ENCODE measurements around the gene ADD2. TPM values are rescaled to one million over a fixed set of nuclear protein-coding genes. Genes with fewer than 3 reads are reported as not detected.

The ADD2 gene
- total and polyA plus RNA-seq, 2 donors (not counting 1 experiment from before 2014, with no cell fraction given) = 15.9 to 21.7 TPM

DNA sequence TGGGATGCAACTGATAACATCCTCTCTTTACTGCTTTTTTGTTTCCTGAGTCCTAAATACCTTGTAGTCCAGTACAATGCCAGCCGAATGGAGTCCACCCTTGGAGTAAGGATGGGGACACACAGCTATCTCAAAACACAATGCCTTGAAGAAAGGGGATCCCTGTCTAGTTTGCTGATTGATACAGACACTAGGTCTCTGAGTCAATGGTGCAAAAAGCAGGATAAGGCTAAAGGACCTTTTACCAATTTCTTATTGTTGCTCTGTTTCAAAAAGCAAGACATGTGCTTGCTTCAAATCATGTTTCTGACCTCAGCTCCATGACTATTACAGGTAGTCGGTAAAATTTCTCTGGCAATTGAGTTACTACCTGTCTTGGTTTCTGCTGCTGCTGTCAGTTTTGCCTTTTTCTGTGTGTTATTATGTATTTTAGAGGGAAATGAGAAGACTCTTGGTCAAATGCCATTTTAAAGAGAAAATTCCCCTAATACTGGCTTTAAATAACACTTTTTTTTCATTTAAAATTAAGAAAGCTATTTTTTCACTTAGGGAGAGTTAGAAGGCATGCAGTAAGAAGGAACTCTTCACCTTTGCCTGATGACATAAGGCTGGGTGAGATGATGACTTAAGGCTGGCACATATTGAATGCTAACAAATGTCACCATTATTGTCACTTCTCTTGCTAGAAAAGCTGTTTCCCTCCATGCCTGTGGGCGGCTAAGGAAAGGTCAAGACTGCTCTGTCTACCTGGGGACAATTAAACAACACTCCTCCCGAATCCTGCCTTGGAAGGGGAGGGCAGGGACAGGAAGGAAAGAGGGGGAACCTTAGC, 27.4 kb upstream of the ADD2 start:
- Mint-ChIP-seq H3K4me3 (no peak overlapping the region), H3K9me3 (ENCODE audit: insufficient read depth) (no peaks in the 10 kb centered on the region), H3K27me3 (peaks cover 50% of the 10 kb centered on the region), H3K27ac (no peak overlapping the region), H3K4me1 (peaks cover 2% of the 10 kb centered on the region)
- Histone ChIP-seq H3K9ac (ENCODE audit: low read length) (no peak overlapping the region), H3K4me1 (ENCODE audit: control insufficient read depth in 2 of 2, insufficient read depth in 2 of 2, low read length in 2 of 2) (peaks cover 0 to 4% of the 10 kb centered on the region in 2 donors), H3K27me3 (replicated peaks in 1 of 4; ENCODE audit: control extremely low read depth in 1 of 4, control insufficient read depth in 3 of 4, insufficient read depth in 4 of 4, low read length in 3 of 4) (peaks cover 0 to 36% (median 7%) of the 10 kb centered on the region in 4 experiments), H3K27ac (ENCODE audit: low read length in 2 of 2) (no peak overlapping the region), H3K36me3 (replicated peaks in 1 of 2; ENCODE audit: control extremely low read depth in 1 of 2, control insufficient read depth in 1 of 2, extremely low read depth in 1 of 2, insufficient read depth in 2 of 2, low read length in 1 of 2) (no peaks in the 10 kb centered on the region), H3K9me3 (ENCODE audit: control extremely low read depth in 1 of 3, control insufficient read depth in 2 of 3, insufficient read depth in 1 of 3, low read length in 2 of 3) (peaks cover 0 to 11% (median 0%) of the 10 kb centered on the region in 3 donors), H4K20me1 (ENCODE audit: control insufficient read depth, insufficient read depth, low read length, poor library complexity, severe bottlenecking) (no peaks in the 10 kb centered on the region), H3K79me2 (ENCODE audit: control insufficient read depth, insufficient read depth, low read length) (no peaks in the 10 kb centered on the region), H3K4me2 (replicated peaks; ENCODE audit: low read depth, low read length, poor library complexity, severe bottlenecking) (no peak overlapping the region), H3K4me3 (ENCODE audit: control extremely low read depth in 1 of 5, extremely low read depth in 1 of 5, insufficient read depth in 1 of 5, low read depth in 2 of 5, low read length in 4 of 5) (no peak overlapping the region), H2AFZ (ENCODE audit: insufficient read depth, low read depth, low read length, poor library complexity, severe bottlenecking) (no peak overlapping the region)
- no peak for DNase-seq
- ChIA-PET CTCF (no interaction called here), POLR2A (no interaction called here)
- ATAC-seq (ENCODE audit: low read depth) = no peak
- TF ChIP-seq EZH2 (IDR thresholded peaks at IDR 0.05; ENCODE audit: borderline replicate concordance, insufficient read depth, low read depth, low read length, poor library complexity, severe bottlenecking) = no peak
- TF ChIP-seq, protein P1, sequence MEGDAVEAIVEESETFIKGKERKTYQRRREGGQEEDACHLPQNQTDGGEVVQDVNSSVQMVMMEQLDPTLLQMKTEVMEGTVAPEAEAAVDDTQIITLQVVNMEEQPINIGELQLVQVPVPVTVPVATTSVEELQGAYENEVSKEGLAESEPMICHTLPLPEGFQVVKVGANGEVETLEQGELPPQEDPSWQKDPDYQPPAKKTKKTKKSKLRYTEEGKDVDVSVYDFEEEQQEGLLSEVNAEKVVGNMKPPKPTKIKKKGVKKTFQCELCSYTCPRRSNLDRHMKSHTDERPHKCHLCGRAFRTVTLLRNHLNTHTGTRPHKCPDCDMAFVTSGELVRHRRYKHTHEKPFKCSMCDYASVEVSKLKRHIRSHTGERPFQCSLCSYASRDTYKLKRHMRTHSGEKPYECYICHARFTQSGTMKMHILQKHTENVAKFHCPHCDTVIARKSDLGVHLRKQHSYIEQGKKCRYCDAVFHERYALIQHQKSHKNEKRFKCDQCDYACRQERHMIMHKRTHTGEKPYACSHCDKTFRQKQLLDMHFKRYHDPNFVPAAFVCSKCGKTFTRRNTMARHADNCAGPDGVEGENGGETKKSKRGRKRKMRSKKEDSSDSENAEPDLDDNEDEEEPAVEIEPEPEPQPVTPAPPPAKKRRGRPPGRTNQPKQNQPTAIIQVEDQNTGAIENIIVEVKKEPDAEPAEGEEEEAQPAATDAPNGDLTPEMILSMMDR (IDR thresholded peaks at IDR 0.05) = no peak
- WGBS (ENCODE audit: insufficient coverage) = 83% methylated on average over 2 of the region's 4 CpGs
- intact Hi-C loops (cut with micrococcal nuclease) = no loop called here

DNA sequence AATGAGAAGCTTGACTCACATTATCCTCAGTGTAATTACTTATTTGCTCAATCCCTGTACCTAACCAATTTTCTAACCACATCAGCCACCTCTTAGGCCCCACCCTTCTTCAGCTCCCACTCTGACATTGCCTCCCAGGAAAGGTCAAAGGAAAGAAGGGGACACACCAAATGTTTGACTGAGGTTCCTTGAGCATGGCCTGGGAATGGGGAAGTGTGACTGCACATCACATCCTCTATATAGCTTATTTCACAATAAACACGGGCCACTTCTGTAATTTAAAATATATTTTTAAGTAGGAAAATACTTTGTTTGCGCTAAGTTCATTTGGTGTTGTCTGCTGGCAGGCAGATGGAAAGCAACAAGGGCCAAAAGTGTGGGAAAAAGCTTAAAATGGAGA, 25.4 kb upstream of the ADD2 start:
- intact Hi-C loops (cut with micrococcal nuclease) = no loop called here
- Histone ChIP-seq H4K20me1 (ENCODE audit: control insufficient read depth, insufficient read depth, low read length, poor library complexity, severe bottlenecking) (no peaks in the 10 kb centered on the region), H3K4me3 (ENCODE audit: control extremely low read depth in 1 of 5, extremely low read depth in 1 of 5, insufficient read depth in 1 of 5, low read depth in 2 of 5, low read length in 4 of 5) (no peak overlapping the region), H3K9me3 (ENCODE audit: control extremely low read depth in 1 of 3, control insufficient read depth in 2 of 3, insufficient read depth in 1 of 3, low read length in 2 of 3) (peaks cover 0 to 12% (median 0%) of the 10 kb centered on the region in 3 donors), H3K27ac (ENCODE audit: low read length in 2 of 2) (no peak overlapping the region), H2AFZ (ENCODE audit: insufficient read depth, low read depth, low read length, poor library complexity, severe bottlenecking) (no peak overlapping the region), H3K9ac (ENCODE audit: low read length) (no peak overlapping the region), H3K4me1 (ENCODE audit: control insufficient read depth in 2 of 2, insufficient read depth in 2 of 2, low read length in 2 of 2) (peaks cover 11 to 15% of the 10 kb centered on the region in 2 donors), H3K79me2 (ENCODE audit: control insufficient read depth, insufficient read depth, low read length) (no peaks in the 10 kb centered on the region), H3K4me2 (replicated peaks; ENCODE audit: low read depth, low read length, poor library complexity, severe bottlenecking) (no peak overlapping the region), H3K36me3 (replicated peaks in 1 of 2; ENCODE audit: control extremely low read depth in 1 of 2, control insufficient read depth in 1 of 2, extremely low read depth in 1 of 2, insufficient read depth in 2 of 2, low read length in 1 of 2) (no peaks in the 10 kb centered on the region), H3K27me3 (replicated peaks in 1 of 4; ENCODE audit: control extremely low read depth in 1 of 4, control insufficient read depth in 3 of 4, insufficient read depth in 4 of 4, low read length in 3 of 4) (peaks cover 0 to 42% (median 16%) of the 10 kb centered on the region in 4 experiments)
- WGBS (ENCODE audit: insufficient coverage) = no CpG with 5 or more reads among the region's 2 CpGs
- Mint-ChIP-seq H3K9me3 (ENCODE audit: insufficient read depth) (no peaks in the 10 kb centered on the region), H3K27ac (no peak overlapping the region), H3K27me3 (peaks cover 51% of the 10 kb centered on the region), H3K4me1 (peaks cover 7% of the 10 kb centered on the region), H3K4me3 (no peak overlapping the region)
- ChIA-PET CTCF (no interaction called here), POLR2A (no interaction called here)
- TF ChIP-seq EZH2 (IDR thresholded peaks at IDR 0.05; ENCODE audit: borderline replicate concordance, insufficient read depth, low read depth, low read length, poor library complexity, severe bottlenecking) = no peak
- TF ChIP-seq, protein P1 (IDR thresholded peaks at IDR 0.05) = no peak
- no peak for ATAC-seq (ENCODE audit: low read depth)
- DNase-seq = no peak

Data from B cell (primary cell).